ENCODE data around the gene ADAT2.

- TF ChIP-seq CTCF (IDR thresholded peaks at IDR 0.05) (no peak), POLR2A (IDR thresholded peaks at IDR 0.05) (no peak)
These were observed 19.3 kb downstream of the ADAT2 start for GRCh38 chr6:143431226-143431625.

Measured in heart left ventricle (tissue), 13 donors.